Astrocyte of the cerebellum (primary cell): ENCODE measurements around the gene KCNC2.

Experiments
- DNase-seq: peaks from one replicate; pipeline ENCODE4 v3.0.0-alpha.2; 2011; ENCODE audit warnings: low read depth
- H3K4me3 ChIP-seq: 2 replicates; pipeline ENCODE4 v1.5.1; 2011; ENCODE audit warnings: mild to moderate bottlenecking, low read depth, low read length, moderate library complexity
- CTCF ChIP-seq: IDR thresholded peaks from 2 replicates; pipeline ENCODE4 v1.5.1; 2012; ENCODE audit warnings: low read length, low read depth, moderate library complexity, mild to moderate bottlenecking; ENCODE audit errors: missing control alignments
- in situ Hi-C: cut with HindIII; loops from 2 replicates; pipeline ENCODE4 v1.10.0; 2017; ENCODE audit warnings: low sequenced_read_pairs

The KCNC2 gene

GRCh38 chr12:75172611-75173010 is 37.0 kb downstream of the KCNC2 start:
- no peak for TF ChIP-seq CTCF
- H3K4me3 ChIP-seq, result no peak overlapping the region
- no peak for DNase-seq
- in situ Hi-C loops, result no loop called here

- in situ Hi-C loops, result no loop called here
- no peak for TF ChIP-seq CTCF
- no peak for DNase-seq
- no peak overlapping the region for H3K4me3 ChIP-seq
Observed at GRCh38 chr12:75170640-75171185, 38.9 kb downstream of the KCNC2 start.

GRCh38 chr12:75162845-75163244 is 46.8 kb downstream of the KCNC2 start:
- DNase-seq, result no peak
- in situ Hi-C loops, result no loop called here
- no peak for TF ChIP-seq CTCF
- no peak overlapping the region for H3K4me3 ChIP-seq

GRCh38 chr12:75161488-75161887 is 48.2 kb downstream of the KCNC2 start:
- in situ Hi-C loops, result no loop called here
- no peak overlapping the region for H3K4me3 ChIP-seq
- no peak for TF ChIP-seq CTCF
- DNase-seq, result no peak

- no peak for DNase-seq
- in situ Hi-C loops, result no loop called here
- no peak overlapping the region for H3K4me3 ChIP-seq
- TF ChIP-seq CTCF, result no peak
Observed at GRCh38 chr12:75157385-75157784, 52.3 kb downstream of the KCNC2 start.

GRCh38 chr12:75155962-75156361 is 53.7 kb downstream of the KCNC2 start:
- no peak overlapping the region for H3K4me3 ChIP-seq
- in situ Hi-C loops, result no loop called here
- TF ChIP-seq CTCF, result no peak
- no peak for DNase-seq

- no peak for TF ChIP-seq CTCF
- no peak for DNase-seq
- in situ Hi-C loops, result no loop called here
- no peak overlapping the region for H3K4me3 ChIP-seq
Observed at GRCh38 chr12:75154388-75154787, 55.3 kb downstream of the KCNC2 start.
